Measurements from ENCODE around the gene PAX2. TPM values are rescaled to one million over a fixed set of nuclear protein-coding genes. Genes with fewer than 3 reads are reported as not detected.
A peak's percentile ranks its signal among the peaks of the same experiment; 100 is the strongest.

PAX2 gene
- total RNA-seq, 1 experiment from 2014 or later: 0.09 TPM

GRCh38 chr10:100714566-100714950, 30.8 kb upstream of the PAX2 start:
- CTCF ChIA-PET: interaction anchor here (1.2 to 2.1 kb wide), 7 partner anchors 30 to 196 kb away, joined by 4 to 17 read pairs (median 6); no protein-coding TSS in a partner anchor
- no peak overlapping the region for H3K27ac Mint-ChIP-seq
- peak overlapping the region; percentile 76 for H3K4me3 Mint-ChIP-seq

DNA sequence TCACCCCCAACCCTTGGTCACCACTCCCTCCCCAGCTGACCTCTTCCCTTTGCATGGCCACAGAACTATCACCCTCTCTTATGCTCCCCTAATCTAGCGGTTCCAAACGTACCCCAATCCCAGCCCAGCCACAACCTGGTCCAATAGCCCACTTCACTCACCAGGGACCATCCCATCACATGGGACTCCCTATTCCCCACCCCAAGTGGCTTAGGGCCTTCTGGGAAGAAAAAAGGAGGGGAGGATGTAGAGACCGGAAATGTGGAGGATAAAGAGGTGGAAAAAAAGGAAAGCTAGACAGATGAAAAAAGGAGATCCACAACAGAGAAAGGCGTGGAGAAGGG, 30.3 kb upstream of the PAX2 start:
- H3K4me3 Mint-ChIP-seq: peak overlapping the region; percentile 79
- POLR2A ChIA-PET: no interaction called here
- H3K27ac Mint-ChIP-seq: no peak overlapping the region
- DNase-seq (ENCODE audit: low spot score) (no peak), ATAC-seq (no peak)
- H3K9me3 Mint-ChIP-seq: no peaks in the 10 kb centered on the region
- CTCF ChIA-PET: interaction anchor here (1.0 to 2.1 kb wide), 5 partner anchors 10 to 163 kb away, joined by 3 to 17 read pairs (median 5); no protein-coding TSS in a partner anchor
- peaks cover 19% of the 10 kb centered on the region for H3K4me1 Mint-ChIP-seq
- H3K36me3 Mint-ChIP-seq: no peaks in the 10 kb centered on the region
- peaks cover 100% of the 10 kb centered on the region for H3K27me3 Mint-ChIP-seq (ENCODE audit: low read depth)
- TF ChIP-seq TEAD1 (CRISPR knock-in tag; IDR thresholded peaks at IDR 0.05) (no peak), ZNF232 (CRISPR knock-in tag; IDR thresholded peaks at IDR 0.05) (no peak), KAT7 (CRISPR knock-in tag; IDR thresholded peaks at IDR 0.05; ENCODE audit: borderline replicate concordance) (no peak), SOX15 (CRISPR knock-in tag; IDR thresholded peaks at IDR 0.05) (no peak), FOXJ3 (CRISPR knock-in tag; IDR thresholded peaks at IDR 0.05; ENCODE audit: borderline replicate concordance) (no peak), MAX (CRISPR knock-in tag; IDR thresholded peaks at IDR 0.05) (no peak), MXD4 (CRISPR knock-in tag; IDR thresholded peaks at IDR 0.05; ENCODE audit: borderline replicate concordance) (no peak)
- TF ChIP-seq, protein P1, sequence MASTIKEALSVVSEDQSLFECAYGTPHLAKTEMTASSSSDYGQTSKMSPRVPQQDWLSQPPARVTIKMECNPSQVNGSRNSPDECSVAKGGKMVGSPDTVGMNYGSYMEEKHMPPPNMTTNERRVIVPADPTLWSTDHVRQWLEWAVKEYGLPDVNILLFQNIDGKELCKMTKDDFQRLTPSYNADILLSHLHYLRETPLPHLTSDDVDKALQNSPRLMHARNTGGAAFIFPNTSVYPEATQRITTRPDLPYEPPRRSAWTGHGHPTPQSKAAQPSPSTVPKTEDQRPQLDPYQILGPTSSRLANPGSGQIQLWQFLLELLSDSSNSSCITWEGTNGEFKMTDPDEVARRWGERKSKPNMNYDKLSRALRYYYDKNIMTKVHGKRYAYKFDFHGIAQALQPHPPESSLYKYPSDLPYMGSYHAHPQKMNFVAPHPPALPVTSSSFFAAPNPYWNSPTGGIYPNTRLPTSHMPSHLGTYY (CRISPR knock-in tag; IDR thresholded peaks at IDR 0.05): no peak
- TF ChIP-seq, protein P2, sequence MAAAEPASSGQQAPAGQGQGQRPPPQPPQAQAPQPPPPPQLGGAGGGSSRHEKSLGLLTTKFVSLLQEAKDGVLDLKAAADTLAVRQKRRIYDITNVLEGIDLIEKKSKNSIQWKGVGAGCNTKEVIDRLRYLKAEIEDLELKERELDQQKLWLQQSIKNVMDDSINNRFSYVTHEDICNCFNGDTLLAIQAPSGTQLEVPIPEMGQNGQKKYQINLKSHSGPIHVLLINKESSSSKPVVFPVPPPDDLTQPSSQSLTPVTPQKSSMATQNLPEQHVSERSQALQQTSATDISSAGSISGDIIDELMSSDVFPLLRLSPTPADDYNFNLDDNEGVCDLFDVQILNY (CRISPR knock-in tag; IDR thresholded peaks at IDR 0.05): no peak

More at GRCh38 chr10:100714566-100714950, 30.8 kb upstream of the PAX2 start:
- Mint-ChIP-seq H3K27me3 (ENCODE audit: low read depth) (peaks cover 100% of the 10 kb centered on the region), H3K9me3 (no peaks in the 10 kb centered on the region), H3K36me3 (no peaks in the 10 kb centered on the region), H3K4me1 (peaks cover 19% of the 10 kb centered on the region)
- ATAC-seq (no peak), DNase-seq (ENCODE audit: low spot score) (no peak)
- POLR2A ChIA-PET: no interaction called here
- TF ChIP-seq SMAD4 (CRISPR knock-in tag; IDR thresholded peaks at IDR 0.05) (no peak), ZNF138 (CRISPR knock-in tag; conservative IDR thresholded peaks at IDR 0.05) (no peak), ZNF219 (CRISPR knock-in tag; IDR thresholded peaks at IDR 0.05; ENCODE audit: borderline replicate concordance) (no peak), ZNF317 (CRISPR knock-in tag; IDR thresholded peaks at IDR 0.05; ENCODE audit: borderline replicate concordance, low read depth) (no peak), ZNF121 (CRISPR knock-in tag; IDR thresholded peaks at IDR 0.05) (no peak), USF1 (CRISPR knock-in tag; IDR thresholded peaks at IDR 0.05) (no peak), MLX (CRISPR knock-in tag; IDR thresholded peaks at IDR 0.05) (no peak), SP1 (CRISPR knock-in tag; conservative IDR thresholded peaks at IDR 0.05) (no peak), JUN (CRISPR knock-in tag; IDR thresholded peaks at IDR 0.05) (no peak), FOXK1 (CRISPR knock-in tag; IDR thresholded peaks at IDR 0.05) (no peak), OVOL2 (CRISPR knock-in tag; IDR thresholded peaks at IDR 0.05; ENCODE audit: borderline replicate concordance) (no peak), FOXJ3 (CRISPR knock-in tag; IDR thresholded peaks at IDR 0.05; ENCODE audit: borderline replicate concordance) (no peak), NR3C1 (CRISPR knock-in tag; conservative IDR thresholded peaks at IDR 0.05; ENCODE audit: low read depth) (no peak)
- TF ChIP-seq, protein P3, sequence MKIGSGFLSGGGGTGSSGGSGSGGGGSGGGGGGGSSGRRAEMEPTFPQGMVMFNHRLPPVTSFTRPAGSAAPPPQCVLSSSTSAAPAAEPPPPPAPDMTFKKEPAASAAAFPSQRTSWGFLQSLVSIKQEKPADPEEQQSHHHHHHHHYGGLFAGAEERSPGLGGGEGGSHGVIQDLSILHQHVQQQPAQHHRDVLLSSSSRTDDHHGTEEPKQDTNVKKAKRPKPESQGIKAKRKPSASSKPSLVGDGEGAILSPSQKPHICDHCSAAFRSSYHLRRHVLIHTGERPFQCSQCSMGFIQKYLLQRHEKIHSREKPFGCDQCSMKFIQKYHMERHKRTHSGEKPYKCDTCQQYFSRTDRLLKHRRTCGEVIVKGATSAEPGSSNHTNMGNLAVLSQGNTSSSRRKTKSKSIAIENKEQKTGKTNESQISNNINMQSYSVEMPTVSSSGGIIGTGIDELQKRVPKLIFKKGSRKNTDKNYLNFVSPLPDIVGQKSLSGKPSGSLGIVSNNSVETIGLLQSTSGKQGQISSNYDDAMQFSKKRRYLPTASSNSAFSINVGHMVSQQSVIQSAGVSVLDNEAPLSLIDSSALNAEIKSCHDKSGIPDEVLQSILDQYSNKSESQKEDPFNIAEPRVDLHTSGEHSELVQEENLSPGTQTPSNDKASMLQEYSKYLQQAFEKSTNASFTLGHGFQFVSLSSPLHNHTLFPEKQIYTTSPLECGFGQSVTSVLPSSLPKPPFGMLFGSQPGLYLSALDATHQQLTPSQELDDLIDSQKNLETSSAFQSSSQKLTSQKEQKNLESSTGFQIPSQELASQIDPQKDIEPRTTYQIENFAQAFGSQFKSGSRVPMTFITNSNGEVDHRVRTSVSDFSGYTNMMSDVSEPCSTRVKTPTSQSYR (CRISPR knock-in tag; IDR thresholded peaks at IDR 0.05): no peak
- TF ChIP-seq, protein P4, sequence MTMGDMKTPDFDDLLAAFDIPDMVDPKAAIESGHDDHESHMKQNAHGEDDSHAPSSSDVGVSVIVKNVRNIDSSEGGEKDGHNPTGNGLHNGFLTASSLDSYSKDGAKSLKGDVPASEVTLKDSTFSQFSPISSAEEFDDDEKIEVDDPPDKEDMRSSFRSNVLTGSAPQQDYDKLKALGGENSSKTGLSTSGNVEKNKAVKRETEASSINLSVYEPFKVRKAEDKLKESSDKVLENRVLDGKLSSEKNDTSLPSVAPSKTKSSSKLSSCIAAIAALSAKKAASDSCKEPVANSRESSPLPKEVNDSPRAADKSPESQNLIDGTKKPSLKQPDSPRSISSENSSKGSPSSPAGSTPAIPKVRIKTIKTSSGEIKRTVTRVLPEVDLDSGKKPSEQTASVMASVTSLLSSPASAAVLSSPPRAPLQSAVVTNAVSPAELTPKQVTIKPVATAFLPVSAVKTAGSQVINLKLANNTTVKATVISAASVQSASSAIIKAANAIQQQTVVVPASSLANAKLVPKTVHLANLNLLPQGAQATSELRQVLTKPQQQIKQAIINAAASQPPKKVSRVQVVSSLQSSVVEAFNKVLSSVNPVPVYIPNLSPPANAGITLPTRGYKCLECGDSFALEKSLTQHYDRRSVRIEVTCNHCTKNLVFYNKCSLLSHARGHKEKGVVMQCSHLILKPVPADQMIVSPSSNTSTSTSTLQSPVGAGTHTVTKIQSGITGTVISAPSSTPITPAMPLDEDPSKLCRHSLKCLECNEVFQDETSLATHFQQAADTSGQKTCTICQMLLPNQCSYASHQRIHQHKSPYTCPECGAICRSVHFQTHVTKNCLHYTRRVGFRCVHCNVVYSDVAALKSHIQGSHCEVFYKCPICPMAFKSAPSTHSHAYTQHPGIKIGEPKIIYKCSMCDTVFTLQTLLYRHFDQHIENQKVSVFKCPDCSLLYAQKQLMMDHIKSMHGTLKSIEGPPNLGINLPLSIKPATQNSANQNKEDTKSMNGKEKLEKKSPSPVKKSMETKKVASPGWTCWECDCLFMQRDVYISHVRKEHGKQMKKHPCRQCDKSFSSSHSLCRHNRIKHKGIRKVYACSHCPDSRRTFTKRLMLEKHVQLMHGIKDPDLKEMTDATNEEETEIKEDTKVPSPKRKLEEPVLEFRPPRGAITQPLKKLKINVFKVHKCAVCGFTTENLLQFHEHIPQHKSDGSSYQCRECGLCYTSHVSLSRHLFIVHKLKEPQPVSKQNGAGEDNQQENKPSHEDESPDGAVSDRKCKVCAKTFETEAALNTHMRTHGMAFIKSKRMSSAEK (CRISPR knock-in tag; IDR thresholded peaks at IDR 0.05; ENCODE audit: borderline replicate concordance): no peak

Measured in WTC11 (cell line).